ENCODE data around the gene GOLGA6L10.
"Not testable (repeated sequence)": the region's sequence is repeated elsewhere in the genome, so short reads cannot be mapped to it uniquely, and the experiment has no call there.

Gene GOLGA6L10

DNA sequence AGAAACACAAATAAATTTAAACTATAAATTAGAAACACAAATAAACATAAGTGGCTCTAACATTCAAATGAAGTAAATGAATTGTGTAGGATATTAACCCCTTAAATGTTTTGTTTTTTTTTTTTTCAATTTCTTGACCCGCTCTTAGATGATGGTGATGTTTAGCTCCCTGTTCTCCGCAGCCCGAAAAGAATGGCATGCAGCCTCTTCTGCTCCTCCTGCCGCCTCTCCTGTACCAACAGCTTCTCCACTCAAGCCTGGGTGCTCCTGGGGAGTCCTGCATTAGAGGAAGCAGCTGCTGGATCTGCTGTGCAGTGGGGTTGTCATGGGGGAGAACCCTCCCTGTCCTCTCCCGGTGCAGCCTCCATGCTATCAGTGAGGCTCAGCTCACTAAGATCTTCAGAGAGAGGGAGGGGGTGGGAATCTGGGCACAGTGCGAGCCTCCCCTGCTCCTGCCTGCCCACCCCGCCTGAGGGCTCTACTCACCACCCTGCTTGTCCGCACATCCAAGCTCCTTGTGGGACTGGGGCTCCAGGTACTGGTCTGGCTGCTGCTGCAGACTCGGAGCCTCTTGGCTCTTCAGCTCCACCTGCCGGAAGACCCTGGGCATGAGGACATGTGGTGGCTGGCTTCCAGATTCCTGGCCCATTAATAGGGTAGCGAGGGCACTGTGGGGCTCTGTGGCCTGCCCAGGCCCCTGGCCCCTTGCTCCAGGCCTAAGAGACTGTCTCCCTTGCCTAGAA lies 6.5 kb downstream of the GOLGA6L10 start:
- not testable (repeated sequence) for DNase-seq (ENCODE audit: low read depth)

DNA sequence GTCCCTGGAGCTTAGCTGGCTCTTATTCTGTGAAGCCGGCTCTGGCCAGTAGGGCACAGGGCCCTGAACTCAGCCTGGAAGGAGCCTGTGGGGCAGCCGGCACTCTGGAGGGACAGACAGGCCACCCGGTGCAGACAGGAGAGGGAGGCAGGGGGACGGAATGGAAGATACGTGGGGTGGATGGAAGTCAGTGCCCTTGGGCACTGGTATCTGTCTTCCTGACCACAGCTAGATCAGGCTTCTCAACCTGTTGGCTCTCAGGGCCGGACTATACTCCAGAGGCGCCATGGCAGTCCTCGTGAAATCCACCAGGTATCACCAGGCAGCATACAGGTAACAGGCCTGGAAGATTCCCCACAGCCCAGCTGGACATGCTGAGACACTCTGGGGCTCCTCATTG lies 10.7 kb downstream of the GOLGA6L10 start:
- not testable (repeated sequence) for DNase-seq (ENCODE audit: low read depth)

DNA sequence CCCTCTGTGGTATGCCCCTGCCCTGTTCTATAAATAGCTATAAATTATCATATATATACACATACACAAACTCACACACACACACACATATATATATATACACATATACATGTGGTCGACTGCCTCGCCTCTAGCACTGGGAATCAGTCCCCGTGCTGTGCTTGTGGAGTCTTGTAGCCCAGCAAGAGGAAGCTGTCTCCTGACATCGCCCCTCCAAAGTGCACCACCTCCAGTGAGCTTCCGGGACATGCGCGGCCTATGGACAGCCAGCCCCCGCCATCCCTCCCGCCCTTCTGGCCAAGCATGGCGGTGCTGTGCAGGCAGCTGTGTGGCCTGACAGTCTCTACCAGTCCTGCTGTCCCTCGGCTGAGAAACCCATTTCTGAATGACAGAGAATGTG lies 11.2 kb downstream of the GOLGA6L10 start:
- not testable (repeated sequence) for DNase-seq (ENCODE audit: low read depth)

DNA sequence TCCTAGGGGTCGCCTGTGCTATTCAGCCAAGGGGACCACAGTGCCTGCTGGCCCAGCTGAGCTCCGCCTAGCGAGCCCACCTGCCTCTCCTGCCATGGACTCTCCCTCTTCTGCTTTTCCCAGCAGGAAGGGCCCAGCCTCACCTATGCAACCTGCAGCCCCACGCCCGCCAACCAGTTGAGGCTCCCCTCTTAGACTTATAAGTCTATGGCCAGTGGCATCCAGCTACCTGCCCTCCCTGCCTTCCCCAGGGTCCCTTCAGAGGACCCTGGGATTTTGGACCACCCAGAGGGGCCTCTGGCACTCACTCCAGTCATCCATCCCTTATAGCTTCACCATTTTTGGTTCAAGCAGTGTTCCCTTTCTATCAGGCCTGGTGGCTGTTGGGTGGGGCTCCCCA lies 12.2 kb downstream of the GOLGA6L10 start:
- not testable (repeated sequence) for DNase-seq (ENCODE audit: low read depth)

DNA sequence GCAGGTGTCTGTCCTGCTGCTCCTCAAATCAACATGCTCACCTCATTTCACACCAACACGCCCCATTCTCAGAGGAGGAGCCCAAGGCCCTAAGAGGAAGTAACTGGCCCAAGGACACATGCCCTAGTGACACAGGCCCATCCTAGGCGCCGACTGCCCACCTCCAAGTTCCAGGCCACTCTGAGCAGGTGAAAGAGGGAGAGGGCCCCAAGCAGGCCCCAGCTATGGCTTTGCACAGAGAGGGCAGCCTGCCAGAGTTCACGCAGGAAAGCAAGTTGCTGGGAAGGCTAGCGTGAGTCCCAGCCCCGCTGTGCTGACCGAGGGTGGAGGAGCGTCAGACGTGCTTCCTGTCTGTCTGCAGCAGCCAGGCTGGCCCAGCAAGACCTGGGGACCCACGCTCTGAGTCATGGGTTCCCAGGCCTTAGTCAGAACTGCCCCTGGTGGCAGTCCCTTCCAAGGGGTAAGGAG lies 13.1 kb downstream of the GOLGA6L10 start:
- DNase-seq (ENCODE audit: low read depth), result not testable (repeated sequence)

DNA sequence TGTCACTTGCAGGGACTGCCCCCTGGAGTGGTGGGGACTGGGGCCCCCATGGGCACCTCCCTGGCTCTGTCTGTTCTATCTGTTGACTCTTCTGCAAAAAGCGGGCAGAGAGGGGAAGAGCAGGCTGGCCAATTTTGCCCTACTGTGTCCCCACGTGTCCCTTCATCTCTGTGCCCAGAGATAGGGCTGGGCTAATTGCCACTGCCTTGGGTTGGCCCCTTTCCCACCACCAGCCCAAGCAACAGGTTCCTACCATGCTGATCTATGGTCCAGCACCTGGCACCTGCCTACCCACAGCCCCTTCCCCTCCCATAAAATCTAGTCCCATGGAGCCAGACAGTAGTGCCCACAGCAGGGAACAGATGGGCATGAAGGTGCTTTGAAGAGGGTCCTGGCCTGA lies 14.3 kb downstream of the GOLGA6L10 start:
- not testable (repeated sequence) for DNase-seq (ENCODE audit: low read depth)

DNA sequence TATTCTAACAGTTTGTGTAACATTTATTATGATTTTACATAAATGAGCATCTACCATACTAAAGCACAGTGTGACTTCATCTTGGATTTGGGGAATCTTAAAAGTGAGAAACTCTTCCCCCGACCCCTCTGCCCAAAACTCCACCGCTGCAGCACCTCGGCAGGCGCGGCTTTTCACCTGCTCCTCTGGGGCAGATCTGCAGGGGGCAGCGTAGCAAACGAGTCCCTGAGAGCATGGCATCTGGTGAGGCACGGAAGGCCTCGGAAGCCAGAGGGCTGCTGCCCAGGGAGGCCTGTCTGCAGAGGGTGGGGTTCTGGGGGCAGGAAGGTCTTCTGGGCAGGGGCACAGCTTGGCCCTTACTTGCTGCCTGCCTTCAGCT lies 14.7 kb downstream of the GOLGA6L10 start:
- DNase-seq (ENCODE audit: low read depth), result not testable (repeated sequence)

DNA sequence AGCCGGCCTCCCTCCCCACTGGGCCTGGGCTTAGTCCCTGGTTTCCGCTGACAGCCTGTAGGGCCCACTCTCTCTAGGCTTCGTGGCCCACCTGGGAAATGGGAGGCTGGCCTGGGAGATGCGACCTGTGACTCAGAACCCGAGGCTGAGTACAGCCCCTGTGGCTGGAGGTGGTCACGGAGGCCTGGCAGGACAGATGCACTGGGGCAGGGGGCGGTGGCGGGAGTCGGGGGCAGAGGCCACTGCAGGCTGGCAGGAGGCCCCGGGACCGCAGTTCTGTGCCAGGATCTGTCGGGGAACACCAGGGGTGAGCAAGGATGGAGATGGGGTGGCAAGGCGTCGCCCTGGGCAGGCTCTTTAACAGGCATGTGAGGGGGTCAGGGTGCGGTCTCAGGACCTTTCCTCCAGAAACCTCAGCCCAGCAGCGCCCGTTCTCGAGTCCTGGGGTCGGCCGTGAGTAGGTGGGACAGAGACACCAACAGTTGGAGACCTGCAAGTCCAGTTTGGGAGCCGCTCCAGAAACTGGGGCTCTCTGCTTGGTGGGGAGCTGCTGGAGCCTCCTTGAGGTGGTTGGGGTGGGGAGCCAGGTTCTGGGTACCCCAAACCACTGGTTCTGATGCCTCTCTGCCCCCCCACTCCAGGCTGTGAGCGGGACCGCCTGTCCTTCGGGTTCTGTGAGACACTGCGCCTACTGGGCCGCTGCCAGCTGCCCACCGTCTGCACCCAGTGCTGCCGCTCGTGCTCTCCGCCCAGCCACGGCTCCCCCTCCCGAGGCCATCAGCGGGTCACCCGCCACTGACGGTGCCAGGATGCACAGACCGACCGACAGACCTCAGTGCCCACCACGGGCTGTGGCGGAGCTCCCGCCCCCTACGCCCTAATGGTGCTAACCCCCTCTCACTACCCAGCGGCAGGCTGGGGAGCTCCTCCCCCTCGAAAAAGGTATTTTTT lies 15.4 kb downstream of the GOLGA6L10 start:
- not testable (repeated sequence) for DNase-seq (ENCODE audit: low read depth)

DNA sequence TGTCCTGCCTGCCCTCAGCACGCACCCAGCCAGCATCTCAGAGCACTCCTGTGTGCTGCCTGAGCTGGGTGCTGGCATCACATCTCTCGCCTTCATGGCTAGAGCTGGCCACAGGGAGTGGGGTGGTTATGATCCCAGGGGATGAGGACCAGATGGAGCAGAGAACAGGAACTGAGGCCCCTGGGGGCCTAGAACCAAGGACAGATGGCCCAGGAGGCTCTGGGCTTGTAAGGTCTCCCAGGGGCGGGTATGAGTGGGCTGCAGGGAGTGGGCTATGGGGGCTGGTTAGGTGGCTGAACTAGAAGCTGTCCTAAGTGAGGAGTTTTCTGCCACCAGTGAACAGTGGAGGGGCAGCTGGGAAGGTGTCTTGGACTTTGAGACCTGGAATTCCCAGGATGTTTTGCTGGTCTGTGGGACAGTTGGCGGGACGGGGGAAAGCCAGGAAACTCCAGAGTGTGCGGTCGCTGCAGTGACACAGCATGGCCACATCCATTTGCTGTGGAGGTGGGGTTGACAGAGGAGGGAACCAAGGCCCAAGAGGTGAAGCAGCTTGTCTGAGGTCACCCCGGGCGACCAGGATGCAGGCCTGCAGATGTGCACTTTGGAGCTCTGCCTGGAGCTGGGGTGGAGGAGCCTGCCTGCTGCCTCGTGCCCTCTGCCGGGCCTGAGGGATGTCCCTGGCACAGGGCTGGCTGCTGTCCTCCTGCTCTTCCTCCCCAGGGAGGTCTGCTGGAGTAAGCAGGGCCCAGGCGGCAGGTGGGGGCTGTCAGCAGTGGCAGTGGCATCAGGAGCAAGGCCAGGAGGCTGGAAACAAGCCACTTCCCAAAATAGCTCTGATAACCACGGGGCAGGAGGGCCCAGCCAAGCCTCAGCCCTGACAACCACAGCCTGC lies 16.3 kb downstream of the GOLGA6L10 start:
- DNase-seq (ENCODE audit: low read depth), result not testable (repeated sequence)

DNA sequence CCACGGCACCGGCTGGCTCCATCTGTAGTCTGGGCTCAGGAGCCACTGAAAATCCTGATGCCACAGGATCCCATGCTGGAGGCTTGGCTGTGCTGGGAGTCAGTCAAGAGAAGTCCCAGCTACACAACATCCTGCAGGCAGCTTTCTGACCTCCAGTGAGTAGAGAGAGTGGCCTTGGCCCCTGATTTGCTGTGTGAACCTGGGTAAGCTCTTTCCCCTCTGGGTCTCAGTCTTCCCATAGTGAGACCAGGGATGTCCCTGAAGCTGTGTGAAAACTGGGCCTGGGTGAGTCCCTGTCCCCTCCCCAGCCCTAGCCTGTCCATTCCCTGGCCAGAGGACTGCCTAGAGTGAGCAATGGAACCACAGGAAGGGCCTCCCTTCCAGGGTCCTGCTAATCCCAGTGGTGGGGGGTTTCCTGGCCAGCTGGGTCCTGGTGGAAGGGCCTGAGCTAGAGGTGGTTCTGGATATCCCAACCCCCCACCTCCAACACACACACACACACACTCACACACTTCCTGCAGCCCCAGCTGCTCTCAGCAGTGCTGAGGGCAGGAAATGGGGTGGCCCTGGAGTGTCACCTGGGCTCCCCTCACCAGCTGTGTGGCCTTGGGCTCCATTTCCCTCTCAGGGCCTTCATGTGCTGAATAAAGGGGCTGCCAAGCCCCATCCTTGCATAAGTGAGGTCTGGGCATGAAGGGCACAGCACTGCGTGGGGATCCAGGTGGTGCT lies 17.5 kb downstream of the GOLGA6L10 start:
- DNase-seq (ENCODE audit: low read depth), result not testable (repeated sequence)

DNA sequence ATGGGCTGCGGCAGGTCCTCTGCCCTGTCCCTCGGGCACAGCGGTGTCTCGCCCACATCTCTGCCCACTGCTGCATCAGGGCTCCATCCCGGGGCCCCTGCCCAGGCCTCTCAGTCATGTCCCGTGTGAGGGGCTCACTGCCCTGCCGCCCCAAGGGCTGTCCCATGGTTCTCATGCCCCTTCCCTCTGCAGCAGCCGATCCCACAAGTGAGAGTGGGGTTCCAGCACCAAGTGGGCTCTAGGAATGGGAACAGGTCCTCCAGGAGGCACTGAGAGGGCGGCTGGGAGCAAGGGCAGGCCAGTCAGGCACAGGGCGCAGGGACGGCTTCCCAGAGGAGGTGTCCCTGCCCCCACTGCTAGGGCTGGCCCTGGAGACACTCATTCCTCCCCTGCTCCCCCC lies 18.4 kb downstream of the GOLGA6L10 start:
- DNase-seq (ENCODE audit: low read depth), result not testable (repeated sequence)

DNA sequence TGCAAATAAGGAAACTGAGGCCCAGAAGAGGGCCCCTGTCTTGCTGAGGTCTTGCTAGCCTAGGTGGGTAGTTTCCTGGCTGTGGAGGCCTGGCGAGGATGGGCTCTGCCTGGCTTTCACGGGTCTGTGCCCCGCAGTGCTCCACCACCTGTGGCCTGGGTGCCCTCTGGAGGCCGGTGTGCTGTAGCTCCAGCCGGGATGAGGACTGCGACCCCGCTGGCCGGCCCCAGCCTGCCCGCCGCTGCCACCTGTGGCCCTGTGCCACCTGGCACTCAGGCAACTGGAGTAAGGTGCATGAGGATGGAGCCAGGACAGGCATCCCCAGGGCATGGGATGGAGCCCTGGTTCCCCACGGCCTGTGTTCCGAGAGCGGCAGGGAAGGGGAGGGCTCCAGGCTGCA lies 20.2 kb downstream of the GOLGA6L10 start:
- DNase-seq (ENCODE audit: low read depth), result not testable (repeated sequence)

DNA sequence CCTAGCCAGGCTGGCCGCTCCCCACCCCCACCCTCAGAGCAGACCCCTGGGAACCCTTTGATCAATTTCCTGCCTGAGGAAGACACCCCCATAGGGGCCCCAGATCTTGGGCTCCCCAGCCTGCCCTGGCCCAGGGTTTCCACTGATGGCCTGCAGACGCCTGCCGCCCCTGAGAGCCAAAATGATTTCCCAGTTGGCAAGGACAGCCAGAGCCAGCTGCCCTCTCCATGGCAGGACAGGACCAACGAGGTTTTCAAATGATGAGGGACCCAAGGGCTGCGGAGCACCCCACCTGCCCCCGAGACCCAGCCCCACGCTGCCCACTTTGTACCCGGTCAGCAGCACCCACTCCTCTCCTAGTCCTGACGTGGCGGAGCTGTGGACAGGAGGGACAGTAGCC lies 21.9 kb downstream of the GOLGA6L10 start:
- not testable (repeated sequence) for DNase-seq (ENCODE audit: low read depth)

DNA sequence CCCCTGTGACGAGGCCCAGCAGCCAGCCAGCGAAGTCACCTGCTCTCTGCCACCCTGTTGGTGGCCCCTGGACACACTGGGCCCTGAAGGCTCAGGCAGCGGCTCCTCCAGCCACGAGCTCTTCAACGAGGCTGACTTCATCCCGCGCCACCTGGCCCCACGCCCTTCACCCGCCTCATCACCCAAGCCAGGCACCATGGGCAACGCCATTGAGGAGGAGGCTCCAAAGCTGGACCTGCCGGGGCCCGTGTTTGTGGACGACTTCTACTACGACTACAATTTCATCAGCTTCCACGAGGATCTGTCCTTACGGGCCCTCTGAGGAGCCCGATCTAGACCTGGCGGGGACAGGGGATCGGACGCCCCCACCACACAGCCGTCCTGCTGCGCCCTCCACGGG lies 22.4 kb downstream of the GOLGA6L10 start:
- not testable (repeated sequence) for DNase-seq (ENCODE audit: low read depth)

DNA sequence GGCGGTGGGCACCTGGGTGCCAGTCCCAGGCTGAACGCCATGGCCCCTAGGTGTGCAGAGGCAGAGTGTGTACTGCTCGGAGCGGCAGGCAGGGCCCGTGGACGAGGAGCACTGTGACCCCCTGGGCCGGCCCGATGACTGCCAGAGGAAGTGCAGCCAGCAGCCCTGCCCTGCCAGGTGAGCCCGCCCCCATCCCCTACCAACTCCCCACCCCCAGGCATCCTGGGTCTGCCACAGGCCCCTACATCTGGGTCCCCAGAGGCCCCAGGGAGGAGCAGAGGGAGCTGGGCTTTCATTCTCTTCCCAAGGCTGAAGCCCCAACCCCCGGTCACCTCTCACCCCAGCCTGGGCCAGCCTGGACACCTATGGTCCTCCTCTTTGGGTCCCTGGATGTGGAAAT lies 23.6 kb downstream of the GOLGA6L10 start:
- not testable (repeated sequence) for DNase-seq (ENCODE audit: low read depth)

DNA sequence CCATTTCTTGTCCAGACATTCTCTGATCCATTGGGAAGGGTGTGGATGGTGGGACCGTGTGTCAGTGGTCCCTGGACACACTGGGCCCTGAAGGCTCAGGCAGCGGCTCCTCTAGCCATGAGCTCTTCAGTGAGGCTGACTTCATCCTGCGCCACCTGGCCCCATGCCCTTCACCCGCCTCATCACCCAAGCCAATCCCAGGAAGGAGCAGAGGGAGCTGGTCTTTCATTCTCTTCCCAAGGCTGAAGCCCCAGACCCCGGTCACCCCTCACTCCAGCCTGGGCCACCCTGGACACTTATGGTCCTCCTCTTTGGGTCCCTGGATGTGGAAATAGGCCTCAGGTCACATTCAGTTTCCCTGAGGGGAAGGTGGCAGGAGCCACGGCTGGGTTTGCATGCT lies 24.4 kb downstream of the GOLGA6L10 start:
- DNase-seq (ENCODE audit: low read depth), result not testable (repeated sequence)

DNA sequence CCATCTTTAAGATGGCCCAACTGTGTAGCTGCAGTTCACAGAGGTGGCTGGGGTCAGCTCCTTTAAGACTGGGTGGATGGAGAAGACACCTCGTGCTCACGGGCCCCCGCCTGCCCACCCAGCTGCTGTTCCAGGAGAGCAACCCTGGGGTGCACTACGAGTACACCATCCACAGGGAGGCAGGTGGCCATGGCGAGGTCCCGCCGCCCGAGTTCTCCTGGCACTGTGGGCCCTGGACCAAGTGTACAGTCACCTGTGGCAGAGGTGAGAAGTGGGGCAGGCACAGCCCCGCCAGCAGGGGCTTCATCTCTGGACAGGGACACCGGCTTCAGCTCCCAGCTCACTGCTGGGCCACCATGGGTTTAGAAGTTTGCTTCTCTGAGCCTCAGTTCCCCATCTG lies 26.8 kb downstream of the GOLGA6L10 start:
- DNase-seq (ENCODE audit: low read depth), result not testable (repeated sequence)

DNA sequence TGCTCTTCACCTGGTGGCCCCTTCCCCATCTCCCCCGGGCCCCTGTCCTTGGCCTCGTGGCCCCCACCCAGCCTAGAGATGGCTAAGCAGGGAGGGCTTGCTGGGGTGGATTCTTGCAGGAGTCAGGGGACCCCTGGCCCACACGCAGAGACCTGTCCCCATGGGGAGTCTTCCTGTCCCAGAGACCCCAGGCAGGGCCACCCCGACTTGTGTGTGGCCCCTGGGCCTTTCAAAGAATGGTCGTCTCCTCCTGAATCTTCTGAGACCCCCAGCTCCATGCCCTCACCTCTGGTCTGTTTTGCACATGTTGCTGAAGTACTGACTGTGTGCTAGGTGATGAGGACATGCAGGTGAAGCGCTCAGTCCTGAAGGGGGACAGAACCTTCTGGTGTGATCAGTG lies 28.4 kb downstream of the GOLGA6L10 start:
- not testable (repeated sequence) for DNase-seq (ENCODE audit: low read depth)

DNA sequence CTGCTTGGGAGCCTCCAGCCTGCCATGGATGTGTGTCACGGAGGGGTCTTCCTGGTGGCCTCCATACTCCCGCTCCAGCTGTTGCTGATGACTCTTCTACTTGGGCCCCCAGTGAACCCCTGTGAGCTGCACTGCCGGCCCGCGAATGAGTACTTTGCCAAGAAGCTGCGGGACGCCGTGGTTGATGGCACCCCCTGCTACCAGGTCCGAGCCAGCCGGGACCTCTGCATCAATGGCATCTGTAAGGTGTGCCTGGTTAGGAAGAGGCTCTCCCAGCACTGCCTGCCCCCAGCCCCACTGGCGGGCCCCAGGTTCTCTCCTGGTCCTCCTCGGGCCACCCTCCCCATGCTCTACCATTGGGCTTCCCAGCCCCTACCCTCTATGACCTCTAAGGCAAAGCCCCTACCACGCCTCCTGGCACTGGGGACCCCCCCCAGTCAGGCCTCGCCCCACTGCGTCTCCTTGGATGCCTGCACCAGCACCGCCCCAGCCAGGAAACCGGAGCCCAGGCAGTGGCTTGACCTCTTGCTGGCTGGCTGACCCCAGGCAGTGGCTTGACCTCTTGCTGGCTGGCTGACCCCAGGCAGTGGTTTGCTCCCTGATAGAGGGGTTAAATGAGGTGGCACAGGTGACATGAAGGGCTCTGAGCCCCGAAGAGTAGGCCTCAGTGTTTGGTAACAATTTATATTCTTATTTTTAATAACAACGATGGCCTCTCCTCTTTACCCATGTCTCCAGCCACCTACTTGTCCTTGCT lies 29.6 kb downstream of the GOLGA6L10 start:
- not testable (repeated sequence) for DNase-seq (ENCODE audit: low read depth)

DNA sequence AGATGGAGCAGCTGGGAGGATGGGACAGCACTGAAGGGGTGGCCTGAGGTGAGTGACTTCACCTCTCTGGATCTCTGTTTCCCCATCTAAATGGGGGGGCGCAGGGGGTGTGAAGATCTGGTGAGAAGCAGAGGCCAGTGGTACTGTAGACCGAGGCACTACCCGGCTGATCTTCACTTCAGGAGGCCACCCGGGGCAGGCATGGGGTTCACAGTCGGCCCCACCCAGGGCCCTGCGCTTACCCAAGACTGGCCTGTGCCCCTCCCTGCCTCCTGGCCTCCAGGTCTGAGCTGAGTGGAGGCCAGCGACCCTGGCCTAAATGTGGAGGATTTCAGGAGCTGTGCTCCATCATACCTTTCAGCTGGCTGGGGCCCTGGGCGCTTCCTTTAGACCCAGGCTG lies 31.0 kb downstream of the GOLGA6L10 start:
- not testable (repeated sequence) for DNase-seq (ENCODE audit: low read depth)
